Progenitor cell of endocrine pancreas (in vitro differentiated cells): ENCODE data around the gene MRPL18. TPM values are rescaled to one million over a fixed set of nuclear protein-coding genes. Genes with fewer than 3 reads are reported as not detected.
"Not testable (repeated sequence)": the region's sequence is repeated elsewhere in the genome, so short reads cannot be mapped to it uniquely, and the experiment has no call there.

Source experiments
- DNase-seq: peaks from one replicate; pipeline ENCODE4 v3.0.0; 2021; ENCODE audit warnings: low spot score; ENCODE audit not compliant: unreplicated experiment
- H3K27ac Mint-ChIP-seq: 2 replicates; pipeline ENCODE4 v1.8.0; 2021; ENCODE audit warnings: mild to moderate bottlenecking, moderate library complexity, mixed read lengths
- H3K27me3 Mint-ChIP-seq: 2 replicates; pipeline ENCODE4 v1.8.0; 2021; ENCODE audit warnings: mixed read lengths
- H3K36me3 Mint-ChIP-seq: 2 replicates; pipeline ENCODE4 v1.8.0; 2022; ENCODE audit warnings: mixed read lengths; ENCODE audit not compliant: insufficient read depth
- H3K4me1 Mint-ChIP-seq: 2 replicates; pipeline ENCODE4 v1.8.0; 2021; ENCODE audit warnings: low read depth, mixed read lengths
- H3K4me3 Mint-ChIP-seq: 2 replicates; pipeline ENCODE4 v1.8.0; 2021; ENCODE audit warnings: low read depth, mild to moderate bottlenecking, moderate library complexity, mixed read lengths
- H3K9me3 Mint-ChIP-seq: 2 replicates; pipeline ENCODE4 v1.8.0; 2021; ENCODE audit warnings: low read depth, mixed read lengths
- total RNA-seq: library from RNA; stranded (reverse); gene quantifications from 2 replicates; pipeline ENCODE4 v1.2.1, GENCODE V29; 2021
- TF ChIP-seq, protein P1 (sequence below): fragments of 200-600 bp; sonication (generic); IDR thresholded peaks from one replicate; pipeline ENCODE4 v1.5.0; 2021; ENCODE audit warnings: antibody characterized with exemption, mild to moderate bottlenecking; ENCODE audit not compliant: unreplicated experiment

Gene MRPL18
- total RNA-seq, 1 donor from 2014 or later, result 45.0 TPM

DNA sequence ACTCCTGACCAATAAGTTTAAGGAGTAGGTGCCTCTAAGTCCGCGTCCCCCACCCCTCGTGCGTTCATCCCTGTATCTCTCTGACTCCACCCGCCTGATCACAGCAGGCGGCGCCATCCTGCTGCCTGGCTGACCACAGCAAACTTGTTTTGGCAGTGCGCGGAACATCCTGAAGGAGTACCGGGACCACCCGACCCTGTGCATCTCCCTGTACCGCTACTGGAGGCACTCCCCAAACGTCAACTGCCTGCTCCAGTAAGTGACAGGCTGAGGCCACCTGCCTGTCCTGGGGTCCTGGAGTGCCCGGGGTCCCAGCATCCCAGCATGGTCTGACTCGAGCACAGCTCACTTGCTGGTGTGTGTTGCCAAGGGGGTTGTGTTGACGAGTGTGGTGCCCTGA lies 28.8 kb downstream of the MRPL18 start:
- H3K27me3 Mint-ChIP-seq, result peaks cover 50% of the 10 kb centered on the region
- H3K27ac Mint-ChIP-seq, result no peak overlapping the region
- no peak overlapping the region for H3K4me3 Mint-ChIP-seq

DNA sequence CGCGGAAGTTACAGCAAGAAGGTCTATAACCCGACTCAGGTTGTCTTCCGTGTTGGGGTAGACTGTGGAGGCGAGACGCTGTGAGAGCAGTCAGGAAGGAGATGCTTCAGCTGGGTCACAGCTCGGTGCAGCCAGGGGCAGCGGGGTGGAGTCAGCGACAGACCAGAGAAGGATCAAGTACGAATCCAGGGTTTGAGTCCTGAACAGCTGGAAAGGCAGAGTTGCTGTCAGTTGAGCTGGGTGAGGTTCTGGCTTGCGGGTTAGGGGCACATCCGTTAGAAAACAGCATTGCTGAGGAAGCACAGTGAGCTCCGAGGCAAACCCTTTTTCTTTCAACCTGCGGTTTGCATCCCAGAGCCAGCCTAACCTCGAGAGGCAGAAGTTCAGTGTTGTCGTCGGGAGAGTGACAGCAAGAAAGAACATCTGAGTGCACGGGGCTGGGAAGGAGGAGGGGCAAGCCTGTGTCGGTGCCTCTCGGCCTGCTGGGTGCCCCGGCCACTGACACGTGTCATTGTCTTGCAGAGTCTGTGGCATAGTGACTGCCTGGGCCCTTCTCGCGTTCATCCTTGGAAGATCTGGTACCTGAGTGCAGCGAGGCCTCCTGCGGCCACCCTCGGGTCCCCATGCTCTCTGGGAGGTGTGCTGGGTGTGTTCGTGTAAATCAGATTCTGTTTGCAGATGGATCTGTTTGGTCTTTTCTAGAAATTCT lies 29.8 kb downstream of the MRPL18 start:
- H3K27me3 Mint-ChIP-seq, result peaks cover 47% of the 10 kb centered on the region
- no peak overlapping the region for H3K4me3 Mint-ChIP-seq
- TF ChIP-seq, protein P1, sequence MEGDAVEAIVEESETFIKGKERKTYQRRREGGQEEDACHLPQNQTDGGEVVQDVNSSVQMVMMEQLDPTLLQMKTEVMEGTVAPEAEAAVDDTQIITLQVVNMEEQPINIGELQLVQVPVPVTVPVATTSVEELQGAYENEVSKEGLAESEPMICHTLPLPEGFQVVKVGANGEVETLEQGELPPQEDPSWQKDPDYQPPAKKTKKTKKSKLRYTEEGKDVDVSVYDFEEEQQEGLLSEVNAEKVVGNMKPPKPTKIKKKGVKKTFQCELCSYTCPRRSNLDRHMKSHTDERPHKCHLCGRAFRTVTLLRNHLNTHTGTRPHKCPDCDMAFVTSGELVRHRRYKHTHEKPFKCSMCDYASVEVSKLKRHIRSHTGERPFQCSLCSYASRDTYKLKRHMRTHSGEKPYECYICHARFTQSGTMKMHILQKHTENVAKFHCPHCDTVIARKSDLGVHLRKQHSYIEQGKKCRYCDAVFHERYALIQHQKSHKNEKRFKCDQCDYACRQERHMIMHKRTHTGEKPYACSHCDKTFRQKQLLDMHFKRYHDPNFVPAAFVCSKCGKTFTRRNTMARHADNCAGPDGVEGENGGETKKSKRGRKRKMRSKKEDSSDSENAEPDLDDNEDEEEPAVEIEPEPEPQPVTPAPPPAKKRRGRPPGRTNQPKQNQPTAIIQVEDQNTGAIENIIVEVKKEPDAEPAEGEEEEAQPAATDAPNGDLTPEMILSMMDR, result no peak
- no peak for DNase-seq
- no peaks in the 10 kb centered on the region for H3K9me3 Mint-ChIP-seq
- H3K27ac Mint-ChIP-seq, result no peak overlapping the region
- no peaks in the 10 kb centered on the region for H3K4me1 Mint-ChIP-seq
- no peaks in the 10 kb centered on the region for H3K36me3 Mint-ChIP-seq

More for the DNA sequence above, 28.8 kb downstream of the MRPL18 start:
- Mint-ChIP-seq H3K36me3 (no peaks in the 10 kb centered on the region), H3K9me3 (no peaks in the 10 kb centered on the region), H3K4me1 (no peaks in the 10 kb centered on the region)
- TF ChIP-seq, protein P1, result no peak
- DNase-seq, result no peak

DNA sequence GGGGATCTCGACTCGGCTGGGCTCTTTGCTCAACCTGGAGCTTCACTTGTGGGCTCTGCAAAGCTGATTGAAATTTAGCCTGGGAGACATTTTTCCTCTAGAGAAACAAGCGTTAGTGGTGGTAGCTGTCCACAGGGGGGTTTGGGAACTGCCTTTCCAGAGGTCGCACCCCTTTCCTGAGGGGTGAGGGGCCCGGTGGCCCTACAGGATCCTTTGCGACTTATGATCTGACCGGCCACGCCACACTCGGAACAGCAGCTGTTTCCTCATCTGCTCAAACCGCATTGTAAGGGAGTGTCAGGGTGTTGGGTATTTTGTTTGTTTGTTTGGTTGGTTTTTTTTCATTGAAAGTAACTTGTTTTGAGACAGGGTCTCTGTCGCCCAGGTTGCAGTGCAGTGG lies 30.9 kb downstream of the MRPL18 start:
- no peaks in the 10 kb centered on the region for H3K36me3 Mint-ChIP-seq
- TF ChIP-seq, protein P1, result no peak
- H3K27me3 Mint-ChIP-seq, result peaks cover 47% of the 10 kb centered on the region
- DNase-seq, result no peak
- H3K27ac Mint-ChIP-seq, result no peak overlapping the region
- H3K9me3 Mint-ChIP-seq, result no peaks in the 10 kb centered on the region
- no peak overlapping the region for H3K4me3 Mint-ChIP-seq
- no peaks in the 10 kb centered on the region for H3K4me1 Mint-ChIP-seq

DNA sequence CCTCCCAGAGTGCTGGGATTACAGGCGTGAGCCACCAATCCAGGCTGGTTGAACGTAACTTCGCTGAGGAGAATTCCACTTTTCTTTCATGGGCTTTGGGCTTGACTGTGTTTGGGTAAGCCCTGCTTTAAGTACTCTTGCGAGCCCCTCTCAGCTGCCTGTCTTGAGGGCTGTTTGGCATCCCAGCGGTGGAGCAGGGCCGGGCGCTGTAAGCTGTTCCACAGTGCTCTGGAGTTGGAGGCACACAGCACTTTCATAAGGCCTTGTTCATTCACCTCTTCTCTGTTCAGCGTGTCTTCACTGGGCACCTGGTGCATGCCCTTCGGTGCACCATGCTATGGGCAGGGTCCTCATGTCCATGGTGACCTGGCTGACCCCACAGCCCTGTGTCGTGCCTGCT lies 31.5 kb downstream of the MRPL18 start:
- Mint-ChIP-seq H3K27ac (no peak overlapping the region), H3K9me3 (no peaks in the 10 kb centered on the region), H3K4me1 (no peaks in the 10 kb centered on the region), H3K27me3 (peaks cover 47% of the 10 kb centered on the region), H3K36me3 (no peaks in the 10 kb centered on the region), H3K4me3 (no peak overlapping the region)
- no peak for DNase-seq
- TF ChIP-seq, protein P1, result no peak

DNA sequence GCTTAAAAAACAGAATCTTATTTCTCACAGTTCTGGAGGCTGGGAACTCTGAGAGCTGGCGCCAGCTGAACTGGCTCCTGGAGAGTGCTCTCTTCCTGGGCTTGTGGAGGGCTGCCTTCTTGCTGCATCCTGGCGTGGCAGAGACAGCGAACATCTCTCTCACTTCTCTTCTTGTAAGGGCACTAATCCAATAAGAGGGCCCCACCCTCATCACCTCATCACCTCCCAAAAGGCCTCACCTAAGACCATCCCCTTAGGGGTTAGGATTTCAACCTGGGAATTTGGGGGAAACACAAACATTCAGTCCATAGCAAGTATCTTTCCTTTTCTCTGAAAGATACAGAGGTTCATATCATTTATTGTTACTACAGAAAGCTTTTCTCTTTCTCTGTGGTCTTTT lies 33.7 kb downstream of the MRPL18 start:
- H3K36me3 Mint-ChIP-seq, result no peaks in the 10 kb centered on the region
- H3K4me1 Mint-ChIP-seq, result no peaks in the 10 kb centered on the region
- no peaks in the 10 kb centered on the region for H3K9me3 Mint-ChIP-seq
- H3K27me3 Mint-ChIP-seq, result peaks cover 30% of the 10 kb centered on the region
- TF ChIP-seq, protein P1, result no peak
- H3K4me3 Mint-ChIP-seq, result no peak overlapping the region
- H3K27ac Mint-ChIP-seq, result no peak overlapping the region
- DNase-seq, result no peak

DNA sequence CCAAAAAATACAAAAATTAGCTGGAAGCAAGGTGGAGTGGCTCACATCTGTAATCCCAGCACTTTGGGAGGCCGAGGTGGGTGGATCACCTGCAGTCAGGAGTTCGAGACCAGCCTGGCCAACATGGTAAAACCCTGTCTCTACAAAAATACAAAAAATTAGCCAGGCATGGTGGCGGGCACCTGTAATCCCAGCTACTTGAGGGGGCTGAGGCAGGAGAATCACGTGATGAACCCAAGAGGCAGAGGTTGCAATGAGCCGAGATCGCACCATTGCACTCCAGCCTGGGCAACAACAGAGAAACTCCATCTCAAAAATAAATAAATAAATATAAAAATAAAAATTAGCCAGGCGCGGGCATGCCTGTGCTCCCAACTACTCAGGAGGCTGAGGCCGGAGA lies 34.4 kb downstream of the MRPL18 start:
- not testable (repeated sequence) for H3K4me1 Mint-ChIP-seq, H3K36me3 Mint-ChIP-seq, H3K27ac Mint-ChIP-seq, H3K9me3 Mint-ChIP-seq, H3K4me3 Mint-ChIP-seq, DNase-seq
- H3K27me3 Mint-ChIP-seq, result peaks cover 27% of the 10 kb centered on the region
